Epithelial cell of esophagus (primary cell): ENCODE data around the gene KCNAB2.

ENCODE experiments used
- DNase-seq: peaks from one replicate; pipeline ENCODE4 v3.0.0; 2010; ENCODE audit warnings: low read depth
- H3K4me3 ChIP-seq: 2 replicates; pipeline ENCODE4 v1.5.1; 2011; ENCODE audit warnings: mild to moderate bottlenecking, low read length, control low read depth
- TF ChIP-seq, protein P1 (sequence below): IDR thresholded peaks from 2 replicates; pipeline ENCODE4 v1.5.1; 2011; ENCODE audit warnings: low read depth, mild to moderate bottlenecking, low read length, control low read depth, inconsistent platforms; ENCODE audit not compliant: insufficient read depth; ENCODE audit errors: missing control alignments

Gene KCNAB2

GRCh38 chr1:6094801-6095505, 49.3 kb downstream of the KCNAB2 start:
- TF ChIP-seq, protein P1, sequence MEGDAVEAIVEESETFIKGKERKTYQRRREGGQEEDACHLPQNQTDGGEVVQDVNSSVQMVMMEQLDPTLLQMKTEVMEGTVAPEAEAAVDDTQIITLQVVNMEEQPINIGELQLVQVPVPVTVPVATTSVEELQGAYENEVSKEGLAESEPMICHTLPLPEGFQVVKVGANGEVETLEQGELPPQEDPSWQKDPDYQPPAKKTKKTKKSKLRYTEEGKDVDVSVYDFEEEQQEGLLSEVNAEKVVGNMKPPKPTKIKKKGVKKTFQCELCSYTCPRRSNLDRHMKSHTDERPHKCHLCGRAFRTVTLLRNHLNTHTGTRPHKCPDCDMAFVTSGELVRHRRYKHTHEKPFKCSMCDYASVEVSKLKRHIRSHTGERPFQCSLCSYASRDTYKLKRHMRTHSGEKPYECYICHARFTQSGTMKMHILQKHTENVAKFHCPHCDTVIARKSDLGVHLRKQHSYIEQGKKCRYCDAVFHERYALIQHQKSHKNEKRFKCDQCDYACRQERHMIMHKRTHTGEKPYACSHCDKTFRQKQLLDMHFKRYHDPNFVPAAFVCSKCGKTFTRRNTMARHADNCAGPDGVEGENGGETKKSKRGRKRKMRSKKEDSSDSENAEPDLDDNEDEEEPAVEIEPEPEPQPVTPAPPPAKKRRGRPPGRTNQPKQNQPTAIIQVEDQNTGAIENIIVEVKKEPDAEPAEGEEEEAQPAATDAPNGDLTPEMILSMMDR, result no peak
- DNase-seq, result no peak
- H3K4me3 ChIP-seq, result no peak overlapping the region

DNA sequence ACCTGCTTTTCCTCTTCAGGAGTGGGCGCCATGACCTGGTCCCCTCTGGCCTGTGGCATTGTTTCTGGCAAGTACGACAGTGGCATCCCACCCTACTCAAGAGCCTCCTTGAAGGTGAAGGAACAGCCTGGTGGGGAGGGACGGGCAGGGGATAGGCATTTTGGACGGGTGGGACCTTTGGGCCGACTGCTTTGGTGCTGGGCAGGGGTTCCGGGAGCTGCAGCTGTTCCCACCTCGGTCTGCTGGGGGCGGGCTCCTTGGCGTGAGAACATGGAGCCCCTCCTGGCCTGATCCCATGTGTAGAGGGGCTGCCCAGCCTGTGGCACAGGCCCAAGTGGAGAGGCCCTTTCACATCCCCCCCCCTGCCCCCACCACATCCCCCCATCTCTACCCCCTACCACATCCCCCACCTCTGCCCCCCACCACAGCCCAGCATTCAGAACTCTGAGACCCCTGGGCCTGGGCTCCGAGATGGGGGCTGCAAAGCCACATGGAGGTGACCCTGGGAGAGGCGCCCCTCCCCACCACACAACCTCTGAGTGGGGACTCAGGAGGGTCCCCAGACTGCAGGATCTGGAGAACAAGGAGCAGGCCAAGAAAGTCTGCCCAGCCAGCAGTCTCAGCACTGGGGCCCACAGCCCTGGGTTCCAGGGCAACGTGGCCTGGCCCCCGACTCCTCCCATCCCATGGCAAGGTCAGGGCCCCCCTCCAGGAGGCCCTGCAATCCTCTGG, 50.0 kb downstream of the KCNAB2 start:
- TF ChIP-seq, protein P1, result no peak
- DNase-seq, result no peak
- H3K4me3 ChIP-seq, result no peak overlapping the region

- TF ChIP-seq, protein P1, result no peak
- no peak overlapping the region for H3K4me3 ChIP-seq
- DNase-seq, result no peak
Observed at GRCh38 chr1:6096243-6097116, 50.8 kb downstream of the KCNAB2 start.

GRCh38 chr1:6097117-6097595, 51.5 kb downstream of the KCNAB2 start:
- no peak for DNase-seq
- TF ChIP-seq, protein P1, result no peak
- no peak overlapping the region for H3K4me3 ChIP-seq

- DNase-seq, result no peak
- H3K4me3 ChIP-seq, result no peak overlapping the region
- TF ChIP-seq, protein P1, result no peak
Observed at GRCh38 chr1:6097824-6098223, 52.1 kb downstream of the KCNAB2 start.

DNA sequence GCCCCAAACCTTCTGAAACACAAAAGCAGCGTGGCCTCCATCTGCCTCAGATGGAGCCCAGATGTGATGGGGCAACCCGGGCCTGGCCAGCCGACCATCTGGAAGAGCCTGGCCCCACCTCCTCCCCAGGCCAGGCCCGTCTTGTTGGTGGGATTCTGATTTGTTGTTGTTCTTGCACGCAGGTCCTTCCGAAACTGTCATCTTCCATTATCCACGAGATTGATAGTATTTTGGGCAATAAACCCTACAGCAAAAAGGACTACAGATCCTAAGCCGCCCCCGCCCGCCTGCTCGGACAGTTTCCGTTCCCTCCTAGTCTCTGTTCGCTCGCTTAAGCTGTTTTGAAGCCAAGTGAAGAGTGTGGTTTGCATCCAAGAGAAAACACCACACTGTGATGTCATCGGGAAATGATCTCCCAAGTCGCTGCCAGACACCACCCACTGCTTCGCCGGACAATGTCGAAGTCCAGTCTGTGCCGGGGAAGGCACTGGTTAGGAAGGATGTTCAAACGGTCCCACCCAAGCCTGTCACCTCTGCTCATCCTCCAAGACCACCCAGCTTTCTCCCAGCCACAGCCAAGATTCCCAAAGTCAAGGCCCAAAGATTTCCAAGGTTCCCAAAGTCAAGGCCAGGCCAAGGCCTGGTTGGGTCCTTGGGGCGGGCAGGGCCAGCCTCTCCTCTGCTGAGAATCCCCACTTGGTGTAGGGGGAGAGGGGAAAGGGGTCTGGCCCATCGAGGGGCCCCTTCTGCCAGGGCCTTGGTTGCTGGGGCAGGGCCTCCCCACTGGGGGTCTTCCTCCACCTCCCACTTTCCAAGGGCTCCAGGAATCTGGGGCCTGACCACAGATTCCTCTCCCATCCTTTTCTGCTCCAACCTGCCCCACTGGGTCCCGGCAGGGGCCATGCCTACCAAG, 52.9 kb downstream of the KCNAB2 start:
- TF ChIP-seq, protein P1, result no peak
- DNase-seq, result no peak
- no peak overlapping the region for H3K4me3 ChIP-seq
